ENCODE data around the gene SLC25A21. TPM values are rescaled to one million over a fixed set of nuclear protein-coding genes. Genes with fewer than 3 reads are reported as not detected.

The SLC25A21 gene
- total RNA-seq, 2 experiments from 2014 or later = not detected

- CTCF ChIA-PET = no interaction called here
- no peak overlapping the region for H3K4me3 Mint-ChIP-seq
- intact Hi-C loops (cut with micrococcal nuclease) = no loop called here
- peaks cover under 1% of the 10 kb centered on the region for H3K9me3 Mint-ChIP-seq
- no peaks in the 10 kb centered on the region for H3K36me3 Mint-ChIP-seq (ENCODE audit: low read depth)
- H3K27ac Mint-ChIP-seq = no peak overlapping the region
- no peak for DNase-seq
- no peaks in the 10 kb centered on the region for H3K27me3 Mint-ChIP-seq (ENCODE audit: low read depth)
- no peaks in the 10 kb centered on the region for H3K4me1 Mint-ChIP-seq (ENCODE audit: low read depth)
Measured at GRCh38 chr14:37062191-37062803, 110.1 kb downstream of the SLC25A21 start.

- no peak overlapping the region for H3K27ac Mint-ChIP-seq
- no peak for DNase-seq
- no peaks in the 10 kb centered on the region for H3K4me1 Mint-ChIP-seq (ENCODE audit: low read depth)
- no peaks in the 10 kb centered on the region for H3K9me3 Mint-ChIP-seq
- intact Hi-C loops (cut with micrococcal nuclease) = no loop called here
- CTCF ChIA-PET = no interaction called here
- H3K36me3 Mint-ChIP-seq (ENCODE audit: low read depth) = no peaks in the 10 kb centered on the region
- H3K4me3 Mint-ChIP-seq = no peak overlapping the region
- H3K27me3 Mint-ChIP-seq (ENCODE audit: low read depth) = no peaks in the 10 kb centered on the region
Measured at GRCh38 chr14:37061697-37062096, 110.7 kb downstream of the SLC25A21 start.

GRCh38 chr14:37060496-37061260 is 111.7 kb downstream of the SLC25A21 start:
- Mint-ChIP-seq H3K4me1 (ENCODE audit: low read depth) (no peaks in the 10 kb centered on the region), H3K27me3 (ENCODE audit: low read depth) (no peaks in the 10 kb centered on the region), H3K4me3 (no peak overlapping the region), H3K36me3 (ENCODE audit: low read depth) (no peaks in the 10 kb centered on the region), H3K9me3 (peaks cover 1% of the 10 kb centered on the region), H3K27ac (no peak overlapping the region)
- CTCF ChIA-PET = no interaction called here
- no peak for DNase-seq
- intact Hi-C loops (cut with micrococcal nuclease) = no loop called here

GRCh38 chr14:37057776-37058175 is 114.6 kb downstream of the SLC25A21 start:
- Mint-ChIP-seq H3K9me3 (peaks cover 7% of the 10 kb centered on the region), H3K4me1 (ENCODE audit: low read depth) (no peaks in the 10 kb centered on the region), H3K27ac (no peak overlapping the region), H3K4me3 (no peak overlapping the region), H3K27me3 (ENCODE audit: low read depth) (no peaks in the 10 kb centered on the region), H3K36me3 (ENCODE audit: low read depth) (no peaks in the 10 kb centered on the region)
- CTCF ChIA-PET = no interaction called here
- no peak for DNase-seq
- intact Hi-C loops (cut with micrococcal nuclease) = no loop called here

- CTCF ChIA-PET = no interaction called here
- H3K36me3 Mint-ChIP-seq (ENCODE audit: low read depth) = no peaks in the 10 kb centered on the region
- no peak overlapping the region for H3K4me3 Mint-ChIP-seq
- intact Hi-C loops (cut with micrococcal nuclease) = no loop called here
- no peaks in the 10 kb centered on the region for H3K27me3 Mint-ChIP-seq (ENCODE audit: low read depth)
- DNase-seq = no peak
- H3K27ac Mint-ChIP-seq = no peak overlapping the region
- H3K9me3 Mint-ChIP-seq = peaks cover 7% of the 10 kb centered on the region
- H3K4me1 Mint-ChIP-seq (ENCODE audit: low read depth) = no peaks in the 10 kb centered on the region
Measured at GRCh38 chr14:37056473-37056872, 115.9 kb downstream of the SLC25A21 start.

GRCh38 chr14:37054869-37055268 is 117.5 kb downstream of the SLC25A21 start:
- Mint-ChIP-seq H3K27ac (no peak overlapping the region), H3K36me3 (ENCODE audit: low read depth) (no peaks in the 10 kb centered on the region), H3K27me3 (ENCODE audit: low read depth) (no peaks in the 10 kb centered on the region), H3K4me3 (no peak overlapping the region), H3K4me1 (ENCODE audit: low read depth) (no peaks in the 10 kb centered on the region), H3K9me3 (peaks cover 7% of the 10 kb centered on the region)
- CTCF ChIA-PET = no interaction called here
- intact Hi-C loops (cut with micrococcal nuclease) = no loop called here
- no peak for DNase-seq

- Mint-ChIP-seq H3K4me3 (no peak overlapping the region), H3K36me3 (ENCODE audit: low read depth) (no peaks in the 10 kb centered on the region), H3K4me1 (ENCODE audit: low read depth) (no peaks in the 10 kb centered on the region), H3K27me3 (ENCODE audit: low read depth) (no peaks in the 10 kb centered on the region), H3K9me3 (peaks cover 7% of the 10 kb centered on the region), H3K27ac (no peak overlapping the region)
- no peak for DNase-seq
- intact Hi-C loops (cut with micrococcal nuclease) = no loop called here
- CTCF ChIA-PET = no interaction called here
Measured at GRCh38 chr14:37054144-37054543, 118.3 kb downstream of the SLC25A21 start.

GRCh38 chr14:37051680-37052079 is 120.7 kb downstream of the SLC25A21 start:
- Mint-ChIP-seq H3K27me3 (ENCODE audit: low read depth) (no peaks in the 10 kb centered on the region), H3K36me3 (ENCODE audit: low read depth) (no peaks in the 10 kb centered on the region), H3K4me1 (ENCODE audit: low read depth) (no peaks in the 10 kb centered on the region), H3K9me3 (peaks cover 7% of the 10 kb centered on the region), H3K27ac (no peak overlapping the region), H3K4me3 (no peak overlapping the region)
- CTCF ChIA-PET = no interaction called here
- DNase-seq = no peak
- intact Hi-C loops (cut with micrococcal nuclease) = no loop called here

- H3K27ac Mint-ChIP-seq = no peak overlapping the region
- no peak overlapping the region for H3K4me3 Mint-ChIP-seq
- peaks cover 7% of the 10 kb centered on the region for H3K9me3 Mint-ChIP-seq
- CTCF ChIA-PET = no interaction called here
- H3K36me3 Mint-ChIP-seq (ENCODE audit: low read depth) = no peaks in the 10 kb centered on the region
- no peak for DNase-seq
- H3K27me3 Mint-ChIP-seq (ENCODE audit: low read depth) = no peaks in the 10 kb centered on the region
- intact Hi-C loops (cut with micrococcal nuclease) = no loop called here
- no peaks in the 10 kb centered on the region for H3K4me1 Mint-ChIP-seq (ENCODE audit: low read depth)
Measured at GRCh38 chr14:37051153-37051552, 121.3 kb downstream of the SLC25A21 start.

- Mint-ChIP-seq H3K36me3 (ENCODE audit: low read depth) (no peaks in the 10 kb centered on the region), H3K4me1 (ENCODE audit: low read depth) (no peaks in the 10 kb centered on the region), H3K27me3 (ENCODE audit: low read depth) (no peaks in the 10 kb centered on the region), H3K4me3 (no peak overlapping the region), H3K27ac (no peak overlapping the region), H3K9me3 (peaks cover 2% of the 10 kb centered on the region)
- CTCF ChIA-PET = no interaction called here
- intact Hi-C loops (cut with micrococcal nuclease) = no loop called here
- DNase-seq = no peak
Measured at GRCh38 chr14:37048666-37049071, 123.7 kb downstream of the SLC25A21 start.

- no peak for DNase-seq
- Mint-ChIP-seq H3K27ac (no peak overlapping the region), H3K9me3 (no peaks in the 10 kb centered on the region), H3K27me3 (ENCODE audit: low read depth) (no peaks in the 10 kb centered on the region), H3K4me3 (no peak overlapping the region), H3K36me3 (ENCODE audit: low read depth) (no peaks in the 10 kb centered on the region), H3K4me1 (ENCODE audit: low read depth) (no peaks in the 10 kb centered on the region)
- intact Hi-C loops (cut with micrococcal nuclease) = no loop called here
- CTCF ChIA-PET = no interaction called here
Measured at GRCh38 chr14:37047996-37048395, 124.4 kb downstream of the SLC25A21 start.

GRCh38 chr14:37047226-37047625 is 125.2 kb downstream of the SLC25A21 start:
- no peaks in the 10 kb centered on the region for H3K9me3 Mint-ChIP-seq
- CTCF ChIA-PET = no interaction called here
- no peaks in the 10 kb centered on the region for H3K36me3 Mint-ChIP-seq (ENCODE audit: low read depth)
- H3K4me1 Mint-ChIP-seq (ENCODE audit: low read depth) = no peaks in the 10 kb centered on the region
- intact Hi-C loops (cut with micrococcal nuclease) = no loop called here
- H3K27me3 Mint-ChIP-seq (ENCODE audit: low read depth) = no peaks in the 10 kb centered on the region
- no peak for DNase-seq
- no peak overlapping the region for H3K4me3 Mint-ChIP-seq
- no peak overlapping the region for H3K27ac Mint-ChIP-seq

GRCh38 chr14:37046815-37047214 is 125.6 kb downstream of the SLC25A21 start:
- CTCF ChIA-PET = no interaction called here
- Mint-ChIP-seq H3K27ac (no peak overlapping the region), H3K9me3 (no peaks in the 10 kb centered on the region), H3K4me3 (no peak overlapping the region), H3K4me1 (ENCODE audit: low read depth) (no peaks in the 10 kb centered on the region), H3K36me3 (ENCODE audit: low read depth) (no peaks in the 10 kb centered on the region), H3K27me3 (ENCODE audit: low read depth) (no peaks in the 10 kb centered on the region)
- intact Hi-C loops (cut with micrococcal nuclease) = no loop called here
- no peak for DNase-seq
